ENCODE measurements around the gene TLCD3A.
A peak's percentile ranks its signal among the peaks of the same experiment; 100 is the strongest.
"Not testable (repeated sequence)": the region's sequence is repeated elsewhere in the genome, so short reads cannot be mapped to it uniquely, and the experiment has no call there.

TLCD3A gene

GRCh38 chr17:732067-732901, at the start of gene TLCD3A:
TSS of gene TLCD3A (plus strand) at chr17:732596. CDS start at chr17:732648, 52 bp downstream.
- peak; percentile 27 for DNase-seq

GRCh38 chr17:683040-683439, 49.4 kb upstream of the TLCD3A start:
- no peak for DNase-seq

- no peak for DNase-seq
Observed at GRCh38 chr17:683499-684254, 48.7 kb upstream of the TLCD3A start.

GRCh38 chr17:685006-685405, 47.4 kb upstream of the TLCD3A start:
- no peak for DNase-seq

GRCh38 chr17:688100-688989, 44.1 kb upstream of the TLCD3A start:
- no peak for DNase-seq

- DNase-seq, result no peak
Observed at GRCh38 chr17:689556-690275, 42.7 kb upstream of the TLCD3A start.

- DNase-seq, result no peak
Observed at GRCh38 chr17:690361-690760, 42.0 kb upstream of the TLCD3A start.

- no peak for DNase-seq
Observed at GRCh38 chr17:691423-691822, 41.0 kb upstream of the TLCD3A start.

- no peak for DNase-seq
Observed at GRCh38 chr17:692116-692515, 40.3 kb upstream of the TLCD3A start.

GRCh38 chr17:693791-694638, 38.4 kb upstream of the TLCD3A start:
- DNase-seq, result no peak

GRCh38 chr17:696369-696768, 36.0 kb upstream of the TLCD3A start:
- no peak for DNase-seq

GRCh38 chr17:697682-698081, 34.7 kb upstream of the TLCD3A start:
- no peak for DNase-seq

GRCh38 chr17:698096-698495, 34.3 kb upstream of the TLCD3A start:
- DNase-seq, result not testable (repeated sequence)

GRCh38 chr17:699345-699744, 33.1 kb upstream of the TLCD3A start:
- no peak for DNase-seq

GRCh38 chr17:700504-701094, 31.8 kb upstream of the TLCD3A start:
- DNase-seq, result no peak

GRCh38 chr17:703081-703875, 29.1 kb upstream of the TLCD3A start:
- DNase-seq, result no peak

- DNase-seq, result no peak
Observed at GRCh38 chr17:704111-704864, 28.1 kb upstream of the TLCD3A start.

- no peak for DNase-seq
Observed at GRCh38 chr17:705011-705410, 27.4 kb upstream of the TLCD3A start.

- DNase-seq, result no peak
Observed at GRCh38 chr17:705863-706262, 26.5 kb upstream of the TLCD3A start.

All from activated effector memory CD4-positive, alpha-beta T cell treated with Interleukin-2 at 50 U/mL for 16 hours (primary cell).